ENCODE results near the gene CA5B. TPM values are rescaled to one million over a fixed set of nuclear protein-coding genes. Genes with fewer than 3 reads are reported as not detected.
"Not testable (repeated sequence)": the region's sequence is repeated elsewhere in the genome, so short reads cannot be mapped to it uniquely, and the experiment has no call there.

Gene CA5B
- total RNA-seq, 1 donor from 2014 or later, result 1.5 TPM

DNA sequence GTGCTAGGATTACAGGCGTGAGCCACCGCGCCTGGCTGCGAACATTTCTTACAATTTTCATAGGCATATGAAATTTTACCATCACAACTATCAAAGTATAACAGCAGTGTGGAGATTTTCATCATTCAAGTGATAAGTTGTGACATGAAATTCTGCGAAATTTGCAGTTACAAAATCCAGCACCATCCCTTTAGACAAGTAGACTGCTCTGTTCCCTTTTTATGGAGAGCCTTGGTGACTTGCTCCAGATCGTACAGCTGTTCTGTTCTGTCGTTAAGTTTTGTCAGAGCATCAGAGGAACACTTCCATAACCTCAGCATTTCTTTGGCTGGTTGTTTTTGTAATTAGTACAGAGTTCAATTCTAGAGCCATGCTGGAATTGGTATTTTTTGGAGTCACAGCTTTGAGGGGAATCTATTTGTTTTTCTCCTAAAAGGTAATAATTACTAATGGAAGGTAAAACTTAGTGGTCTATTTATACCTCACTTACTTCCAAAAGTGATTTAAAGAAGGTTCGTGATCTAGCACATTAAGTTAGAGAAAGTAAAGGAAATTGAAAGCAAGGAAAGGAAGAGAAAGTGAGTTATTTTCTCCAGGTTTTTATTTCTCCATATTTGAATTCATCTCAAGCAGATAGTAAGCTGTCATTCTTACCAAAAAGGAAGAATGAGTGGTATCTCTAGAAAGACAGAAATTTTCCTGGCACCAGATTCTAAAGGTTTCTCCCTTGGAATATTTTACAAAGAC lies 74.3 kb downstream of the CA5B start:
- no peak for DNase-seq (ENCODE audit: low read depth in 2 of 2)

DNA sequence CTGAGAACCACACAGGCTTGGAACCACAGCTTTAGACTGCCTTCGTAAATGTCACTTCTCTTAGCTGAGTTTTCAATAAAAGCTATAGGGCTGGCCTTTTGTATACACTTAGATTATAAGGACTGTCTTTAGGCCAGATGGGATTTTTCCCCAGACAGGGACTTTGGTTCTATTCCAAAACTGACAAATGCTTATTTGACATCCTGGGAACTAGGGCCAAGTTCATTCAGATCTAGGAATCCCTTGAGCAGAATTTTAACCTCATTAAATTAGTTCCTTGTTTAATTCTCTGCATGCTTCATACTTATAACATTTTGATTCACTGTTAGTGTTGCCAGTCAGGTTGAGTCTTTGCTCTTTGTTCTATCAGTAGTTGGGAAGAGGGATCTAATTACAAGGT lies 75.3 kb downstream of the CA5B start:
- DNase-seq (ENCODE audit: low read depth in 2 of 2), result no peak

DNA sequence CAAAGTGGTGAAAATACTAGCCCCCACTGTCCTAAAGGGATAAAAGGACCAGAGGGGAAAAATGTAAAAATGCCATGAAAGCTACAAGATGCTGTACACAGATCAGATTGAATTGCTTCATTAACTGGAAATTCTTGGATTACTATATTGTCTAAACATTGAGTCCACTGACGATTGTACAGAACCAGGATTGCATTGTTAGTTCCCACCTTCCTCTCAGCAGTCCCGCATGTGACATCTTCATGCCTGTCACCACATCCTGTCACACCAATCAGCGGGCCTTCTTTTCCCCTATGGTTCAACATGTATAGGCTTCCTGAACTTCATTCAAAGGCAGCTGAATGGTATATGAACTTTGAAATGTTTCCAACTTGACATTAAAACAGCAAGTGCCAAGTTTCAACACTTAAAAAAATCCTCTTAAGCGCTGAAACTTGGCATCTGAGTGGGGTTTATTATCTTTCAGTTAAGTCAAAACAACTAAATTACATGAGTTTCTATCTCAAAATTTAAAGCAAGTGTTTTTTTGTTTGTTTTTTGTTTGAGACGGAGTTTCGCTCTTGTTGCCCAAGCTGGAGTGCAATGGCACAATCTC lies 76.8 kb downstream of the CA5B start:
- no peak for DNase-seq (ENCODE audit: low read depth in 2 of 2)

DNA sequence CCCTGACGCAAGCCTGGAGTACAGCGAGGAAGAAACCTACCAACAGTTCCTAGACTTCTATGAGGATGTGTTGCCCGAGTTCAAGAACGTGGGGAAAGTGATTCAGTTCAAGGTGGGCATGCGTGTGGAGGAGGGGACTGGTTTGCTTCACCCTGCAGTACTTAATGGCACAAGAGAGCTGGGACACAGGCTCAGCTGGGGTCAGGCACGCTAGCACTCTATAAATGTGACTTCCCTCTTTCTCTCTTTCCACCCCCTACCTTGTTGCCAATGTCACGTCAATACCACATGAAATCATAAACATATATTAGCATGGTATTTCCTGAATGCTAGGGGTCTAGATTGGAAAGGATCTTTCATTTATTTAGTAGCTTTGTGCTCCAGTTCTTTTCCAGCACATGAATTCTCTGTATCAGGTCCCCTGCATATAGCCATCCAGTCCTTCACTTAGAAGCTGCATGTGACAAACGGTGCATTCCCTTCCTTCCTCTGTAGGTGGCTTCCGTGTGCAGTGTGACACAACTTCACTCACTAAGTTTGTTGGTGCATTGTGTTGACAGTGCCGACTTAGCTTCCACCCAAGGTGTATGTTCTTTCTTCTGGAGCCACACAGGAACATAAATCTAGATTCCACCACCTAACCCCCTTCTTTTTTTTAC lies 77.8 kb downstream of the CA5B start:
- peak; percentile 16 to 29 for DNase-seq (ENCODE audit: low read depth in 2 of 2)

DNA sequence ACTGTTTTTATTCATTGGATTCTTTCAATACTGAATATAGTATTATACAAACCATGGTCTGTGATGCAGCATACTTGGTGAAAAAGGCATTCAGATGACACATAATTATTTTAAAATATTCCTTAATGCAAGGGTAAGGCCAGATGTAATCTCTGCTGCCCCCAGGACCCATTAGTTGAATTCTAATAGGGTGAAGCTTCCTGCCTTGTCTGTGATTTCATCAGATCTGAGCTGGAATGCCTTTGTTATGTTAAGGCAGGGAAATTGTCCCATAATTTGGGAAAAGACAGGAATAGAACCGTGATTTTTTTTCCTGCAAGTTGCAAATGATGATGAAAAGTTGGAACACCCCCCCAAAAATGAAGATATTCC lies 78.4 kb downstream of the CA5B start:
- DNase-seq (ENCODE audit: low read depth in 2 of 2), result no peak

DNA sequence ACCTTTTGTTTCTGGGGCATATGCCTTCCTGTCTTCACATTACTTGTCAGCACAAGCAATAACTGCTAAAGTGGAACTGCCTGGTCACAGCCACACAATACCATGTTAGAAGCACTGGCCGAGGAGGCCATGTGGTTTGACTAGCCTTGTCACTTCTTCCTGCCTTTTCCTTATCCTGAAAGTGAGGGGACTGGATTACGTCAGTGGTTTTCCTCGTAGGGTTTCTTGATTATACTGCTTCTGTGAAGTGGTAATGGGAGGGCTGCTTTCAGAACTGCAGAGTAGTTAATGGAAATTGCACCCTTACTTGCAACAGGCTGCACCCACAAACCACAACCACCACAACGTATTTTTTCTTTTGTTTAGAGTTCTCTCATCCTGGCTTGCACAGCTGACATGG lies 78.8 kb downstream of the CA5B start:
- DNase-seq (ENCODE audit: low read depth in 2 of 2), result no peak

DNA sequence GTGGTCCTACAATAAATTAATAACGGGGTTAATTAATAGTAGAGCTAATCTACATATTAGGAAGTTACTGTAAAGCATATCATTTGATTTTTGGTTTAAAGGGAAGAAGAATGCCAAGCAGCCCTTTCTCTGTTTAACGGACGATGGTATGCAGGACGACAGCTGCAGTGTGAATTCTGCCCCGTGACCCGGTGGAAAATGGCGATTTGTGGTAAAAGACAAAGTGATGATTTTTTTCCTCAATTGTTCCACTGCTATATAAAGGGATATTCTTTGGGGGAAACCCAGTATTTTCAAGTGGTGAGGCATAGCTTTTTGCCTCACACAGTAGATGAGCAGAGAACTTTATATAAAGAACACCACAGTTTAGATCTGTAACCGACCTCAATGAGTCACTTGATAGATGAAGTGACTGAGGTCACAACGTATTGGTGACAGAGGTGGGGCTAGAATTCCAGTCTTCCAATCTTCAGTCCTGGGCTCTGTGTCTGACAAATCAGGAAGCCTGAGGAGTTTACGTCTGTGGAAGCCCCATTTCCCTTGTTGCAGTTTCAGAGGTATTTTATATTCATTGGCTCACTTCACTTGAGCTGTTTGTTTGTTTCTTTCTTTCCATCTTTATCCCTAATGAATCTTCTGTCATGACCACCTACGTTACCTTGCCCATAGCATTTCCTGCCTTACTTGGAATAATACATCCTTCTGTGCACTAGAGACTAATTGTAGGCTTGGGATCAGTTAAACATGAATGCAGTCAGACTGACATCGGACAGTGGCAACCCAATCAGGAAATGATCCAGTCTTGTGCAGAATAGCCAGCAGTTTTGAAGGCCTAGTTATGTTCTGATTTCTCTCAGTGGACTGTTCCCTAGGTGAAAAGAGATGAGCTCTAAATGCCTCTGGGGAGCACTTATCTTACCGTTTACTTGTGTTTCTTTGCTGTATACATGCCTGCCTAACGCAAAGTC lies 82.3 kb downstream of the CA5B start:
- DNase-seq (ENCODE audit: low read depth in 2 of 2), result no peak

DNA sequence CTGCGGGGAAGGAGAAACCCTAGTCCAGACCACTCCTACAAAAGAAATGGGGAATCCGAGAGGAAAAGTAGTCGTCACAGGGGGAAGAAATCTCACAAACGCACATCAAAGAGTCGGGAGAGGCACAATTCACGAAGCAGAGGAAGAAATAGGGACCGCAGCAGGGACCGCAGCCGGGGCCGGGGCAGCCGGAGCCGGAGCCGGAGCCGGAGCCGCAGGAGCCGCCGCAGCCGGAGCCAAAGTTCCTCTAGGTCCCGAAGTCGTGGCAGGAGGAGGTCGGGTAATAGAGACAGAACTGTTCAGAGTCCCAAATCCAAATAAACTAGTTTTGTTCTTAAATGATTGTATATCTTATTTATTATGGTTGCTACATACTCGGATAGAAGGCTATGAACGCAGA lies 84.9 kb downstream of the CA5B start:
- DNase-seq (ENCODE audit: low read depth in 2 of 2), result no peak

DNA sequence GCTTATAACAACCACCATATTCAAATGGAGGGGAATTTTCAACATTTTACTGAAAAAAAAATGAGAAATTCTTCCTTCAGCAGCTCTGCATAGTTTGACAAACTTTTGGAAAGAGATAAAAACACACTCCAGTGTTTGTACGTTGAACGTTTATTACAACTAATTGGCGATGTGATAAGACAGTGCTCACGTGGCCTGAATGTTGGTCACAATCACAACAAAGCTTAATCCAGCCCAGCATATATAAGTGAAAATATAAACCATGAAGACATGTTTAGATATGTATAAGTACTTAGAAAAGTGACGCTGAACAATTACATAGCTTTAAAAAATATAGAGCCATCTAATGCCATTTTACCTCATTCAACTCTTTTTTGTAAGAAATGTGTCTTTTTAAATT lies 87.9 kb downstream of the CA5B start:
- DNase-seq (ENCODE audit: low read depth in 2 of 2), result no peak

DNA sequence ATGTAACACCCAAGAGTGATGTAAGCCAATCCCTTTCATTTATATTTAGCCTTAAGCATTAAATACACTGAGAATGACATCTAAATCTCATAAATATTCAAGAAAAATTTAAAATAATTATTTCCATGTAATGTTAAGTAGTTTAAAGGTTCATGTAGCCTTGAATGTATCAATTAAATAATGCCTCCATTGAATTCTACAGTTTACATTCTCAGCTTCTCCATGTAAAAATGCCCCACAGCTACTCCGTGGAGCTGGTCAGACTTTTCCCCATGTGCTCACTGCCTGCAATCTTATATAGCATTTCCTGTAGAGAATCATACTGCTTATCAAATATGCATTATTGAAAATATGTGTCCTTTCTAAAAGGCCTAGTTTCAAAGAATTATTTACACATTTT lies 91.1 kb downstream of the CA5B start:
- DNase-seq (ENCODE audit: low read depth in 2 of 2), result no peak

DNA sequence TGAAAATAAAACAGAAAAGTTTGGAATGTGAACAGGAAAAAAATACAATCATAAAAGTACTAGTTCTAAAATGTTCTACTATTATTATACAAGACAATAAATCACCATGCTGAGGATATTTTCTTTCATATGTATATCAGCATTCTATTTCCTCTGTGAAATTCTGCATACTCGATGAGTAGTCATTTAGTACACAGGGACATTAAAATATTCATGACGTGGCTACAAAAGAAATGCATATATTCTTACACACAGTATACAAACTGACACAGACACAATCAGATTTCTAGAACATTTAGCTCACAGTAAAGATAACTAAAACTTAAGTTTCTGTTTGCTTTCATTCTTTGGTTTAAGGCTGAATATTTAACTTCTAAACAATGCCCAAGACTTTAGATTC lies 93.3 kb downstream of the CA5B start:
- not testable (repeated sequence) for DNase-seq (ENCODE audit: low read depth in 2 of 2)

DNA sequence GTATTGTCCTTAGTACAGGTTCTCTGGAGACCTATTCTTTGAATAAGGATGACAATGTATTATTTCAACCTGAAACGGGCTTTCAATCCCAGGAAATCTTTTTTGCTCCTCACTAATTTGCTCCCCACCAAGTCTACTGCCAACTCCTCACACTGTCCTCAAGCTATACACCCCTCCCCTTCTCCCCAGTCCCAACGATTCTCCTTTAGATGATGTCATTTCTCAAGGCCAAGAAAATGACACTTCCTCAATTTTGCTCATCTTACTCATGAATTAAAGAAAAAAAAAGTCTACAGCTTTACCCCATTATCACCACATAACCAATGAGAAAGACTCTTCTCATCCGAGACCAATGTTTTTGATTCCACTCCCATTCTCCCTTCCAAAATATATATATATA lies 96.0 kb downstream of the CA5B start:
- no peak for DNase-seq (ENCODE audit: low read depth in 2 of 2)

DNA sequence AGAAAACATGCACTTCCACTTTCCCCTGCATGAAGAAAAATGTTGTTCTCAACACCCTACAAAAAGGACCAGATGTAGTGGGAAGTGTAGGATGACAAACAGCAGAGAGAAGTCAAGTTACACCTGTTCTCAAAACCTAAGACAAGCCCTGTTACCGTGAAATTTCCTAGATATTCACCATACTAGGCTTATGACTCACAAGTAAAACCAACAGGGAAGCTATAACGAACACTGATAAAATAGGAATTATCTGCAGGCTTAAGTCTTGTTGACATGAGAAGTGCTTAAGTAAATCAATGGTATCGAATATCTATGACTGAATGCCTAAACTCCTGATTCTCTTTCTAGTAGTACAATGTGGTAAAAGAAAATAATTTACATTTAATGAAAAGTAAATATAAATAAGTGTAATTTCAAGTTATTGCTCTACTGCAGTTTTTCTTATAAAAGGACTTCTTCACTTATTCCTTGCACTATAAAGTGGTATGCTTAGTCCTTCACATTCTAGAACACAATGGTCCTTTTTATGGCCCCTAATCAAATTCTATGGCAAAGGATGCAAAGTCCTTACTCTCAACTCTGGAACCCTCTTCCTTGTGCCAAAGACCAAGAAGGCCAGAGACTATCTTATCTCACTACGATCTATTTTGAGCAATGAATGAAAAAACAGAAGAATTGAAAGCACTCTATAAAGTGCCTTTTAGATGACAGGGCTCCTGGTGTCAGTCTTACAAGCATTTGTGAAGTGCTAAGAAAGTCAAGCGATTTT lies 96.9 kb downstream of the CA5B start:
- no peak for DNase-seq (ENCODE audit: low read depth in 2 of 2)

Other genes with a start within 250 kb of the CA5B start
- 98.9 and 117 TPM in 2 replicates for gene PIR, start 244.9 kb upstream of the CA5B start, total RNA-seq
- 68.9 and 119 TPM in 2 replicates for gene BMX, start 237.5 kb upstream of the CA5B start, total RNA-seq
- gene ACE2, start 137.3 kb upstream of the CA5B start, total RNA-seq, result not detected in 2 replicates
- gene CLTRN, start 73.5 kb upstream of the CA5B start, total RNA-seq, result under 0.01 TPM in 1 of 2 replicates, not detected in the other
- 1.9 and 2.1 TPM in 2 replicates for gene ZRSR2, start 52.2 kb downstream of the CA5B start, total RNA-seq
- 71.7 and 82.2 TPM in 2 replicates for gene AP1S2, start 116.5 kb downstream of the CA5B start, total RNA-seq